Measurements from ENCODE around the gene PITRM1. TPM values are rescaled to one million over a fixed set of nuclear protein-coding genes. Genes with fewer than 3 reads are reported as not detected.

Gene PITRM1
- total and polyA plus RNA-seq, 12 donors, result 61.8 to 107 (median 82.5) TPM

- H3K36me3 ChIP-seq, result peaks cover 0 to 100% (median 64%) of the 10 kb centered on the region in 9 donors
- no peak overlapping the region for H3K27ac ChIP-seq
- intact Hi-C loops (cut with DNase I), result no loop called here
- ATAC-seq (peak in 2 of 8 donors; percentile 25 to 28), DNase-seq (no peak)
- H3K4me3 ChIP-seq, result no peak overlapping the region
- no peaks in the 10 kb centered on the region for H3K4me1 ChIP-seq
- TF ChIP-seq CTCF (IDR thresholded peaks at IDR 0.05), result no peak
- H3K9me3 ChIP-seq, result no peaks in the 10 kb centered on the region
- H3K27me3 ChIP-seq, result no peaks in the 10 kb centered on the region
- 94 to 95% methylated on average over 13 of the region's 13 CpGs for WGBS, 2 donors
These were observed 20.6 kb downstream of the PITRM1 start for GRCh38 chr10:3151889-3152565.

GRCh38 chr10:3150961-3151360, 21.6 kb downstream of the PITRM1 start:
- intact Hi-C loops (cut with DNase I), result no loop called here
- TF ChIP-seq CTCF (IDR thresholded peaks at IDR 0.05), result no peak
- DNase-seq (no peak), ATAC-seq (no peak)
- H3K27me3 ChIP-seq, result no peaks in the 10 kb centered on the region
- 87 to 92% methylated on average over 14 of the region's 14 CpGs for WGBS, 2 donors
- no peaks in the 10 kb centered on the region for H3K4me1 ChIP-seq
- no peak overlapping the region for H3K27ac ChIP-seq
- no peak overlapping the region for H3K4me3 ChIP-seq
- H3K9me3 ChIP-seq, result no peaks in the 10 kb centered on the region
- peaks cover 0 to 100% (median 67%) of the 10 kb centered on the region in 9 donors for H3K36me3 ChIP-seq

GRCh38 chr10:3150366-3150765, 22.2 kb downstream of the PITRM1 start:
- H3K4me3 ChIP-seq, result no peak overlapping the region

GRCh38 chr10:3149918-3150317, 22.7 kb downstream of the PITRM1 start:
- Histone ChIP-seq H3K36me3 (peaks cover 5 to 100% (median 65%) of the 10 kb centered on the region in 9 donors), H3K9me3 (no peaks in the 10 kb centered on the region), H3K27ac (no peak overlapping the region), H3K27me3 (no peaks in the 10 kb centered on the region), H3K4me3 (no peak overlapping the region), H3K4me1 (no peaks in the 10 kb centered on the region)
- ATAC-seq (peak in 1 of 8 donors; percentile 20), DNase-seq (no peak)
- 86 to 92% methylated on average over 11 of the region's 11 CpGs for WGBS, 2 donors
- intact Hi-C loops (cut with DNase I), result no loop called here
- no peak for TF ChIP-seq CTCF (IDR thresholded peaks at IDR 0.05)

More at GRCh38 chr10:3150366-3150765, 22.2 kb downstream of the PITRM1 start:
- Histone ChIP-seq H3K4me1 (no peaks in the 10 kb centered on the region), H3K36me3 (peaks cover 1 to 100% (median 65%) of the 10 kb centered on the region in 9 donors), H3K27ac (no peak overlapping the region), H3K27me3 (no peaks in the 10 kb centered on the region), H3K9me3 (no peaks in the 10 kb centered on the region)
- no peak for TF ChIP-seq CTCF (IDR thresholded peaks at IDR 0.05)
- ATAC-seq (no peak), DNase-seq (no peak)
- 96% methylated on average over 13 of the region's 13 CpGs for WGBS, 2 donors
- intact Hi-C loops (cut with DNase I), result no loop called here

Measured in heart right ventricle (tissue), 16 donors.